ENCODE results near the gene TAS2R50. TPM values are rescaled to one million over a fixed set of nuclear protein-coding genes. Genes with fewer than 3 reads are reported as not detected.

TAS2R50 gene
- polyA plus RNA-seq, 12 donors, result 0.19 TPM; not detected in 11

DNA sequence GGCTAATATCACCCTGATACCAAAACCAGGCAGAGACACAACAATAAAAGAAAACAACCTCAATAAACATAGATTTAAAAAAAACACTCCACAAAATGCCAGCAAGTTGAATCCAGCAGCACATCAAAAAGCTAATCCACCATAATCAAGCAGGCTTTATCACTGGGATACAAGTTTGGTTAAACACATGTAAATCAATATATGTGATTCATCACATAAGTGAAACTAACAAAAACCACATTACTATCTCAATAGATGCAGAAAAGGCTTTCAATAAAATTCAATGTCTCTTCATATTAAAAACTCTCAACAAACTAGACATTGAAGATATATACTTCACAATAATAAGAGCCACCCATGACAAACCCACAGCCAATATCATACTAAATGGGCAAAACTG lies 30.6 kb downstream of the TAS2R50 start:
- DNase-seq, result no peak

DNA sequence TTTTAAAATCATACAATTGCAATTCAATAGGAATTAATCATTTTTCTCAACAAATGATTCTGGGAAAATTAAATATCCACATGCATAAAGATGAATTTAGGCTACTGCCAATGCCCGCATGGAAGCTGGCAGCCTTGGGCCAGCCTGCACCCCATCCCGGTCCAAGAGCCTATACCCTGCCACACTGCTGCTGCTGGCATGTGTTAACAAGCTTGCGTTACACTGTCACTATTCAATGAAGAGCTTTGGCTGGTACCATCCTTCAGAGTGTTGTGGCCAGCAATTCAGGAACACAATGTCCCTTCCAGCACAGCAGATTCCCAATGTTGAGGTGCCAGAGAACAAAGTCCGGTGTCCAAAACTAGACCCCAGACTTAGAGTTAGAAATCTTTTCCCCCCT lies 34.1 kb downstream of the TAS2R50 start:
- DNase-seq, result no peak

DNA sequence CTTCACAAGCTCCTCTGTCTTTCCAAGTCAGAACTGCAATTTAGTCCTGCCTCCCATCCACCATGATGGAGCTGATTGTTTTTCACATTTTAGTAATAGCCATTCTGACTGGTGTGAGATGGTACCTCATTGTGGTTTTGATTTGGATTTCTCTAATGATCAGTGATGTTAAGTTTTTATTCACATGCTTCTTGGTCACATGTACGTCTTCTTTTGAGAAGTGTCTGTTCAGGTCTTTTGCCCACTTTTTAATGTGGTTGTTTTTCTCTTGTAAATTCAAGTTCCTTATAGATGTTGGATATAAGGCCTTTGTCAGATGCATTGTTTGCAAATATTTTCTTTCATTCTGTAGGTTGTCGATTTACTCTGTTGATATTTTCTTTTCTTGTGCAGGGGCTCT lies 43.5 kb downstream of the TAS2R50 start:
- no peak for DNase-seq

DNA sequence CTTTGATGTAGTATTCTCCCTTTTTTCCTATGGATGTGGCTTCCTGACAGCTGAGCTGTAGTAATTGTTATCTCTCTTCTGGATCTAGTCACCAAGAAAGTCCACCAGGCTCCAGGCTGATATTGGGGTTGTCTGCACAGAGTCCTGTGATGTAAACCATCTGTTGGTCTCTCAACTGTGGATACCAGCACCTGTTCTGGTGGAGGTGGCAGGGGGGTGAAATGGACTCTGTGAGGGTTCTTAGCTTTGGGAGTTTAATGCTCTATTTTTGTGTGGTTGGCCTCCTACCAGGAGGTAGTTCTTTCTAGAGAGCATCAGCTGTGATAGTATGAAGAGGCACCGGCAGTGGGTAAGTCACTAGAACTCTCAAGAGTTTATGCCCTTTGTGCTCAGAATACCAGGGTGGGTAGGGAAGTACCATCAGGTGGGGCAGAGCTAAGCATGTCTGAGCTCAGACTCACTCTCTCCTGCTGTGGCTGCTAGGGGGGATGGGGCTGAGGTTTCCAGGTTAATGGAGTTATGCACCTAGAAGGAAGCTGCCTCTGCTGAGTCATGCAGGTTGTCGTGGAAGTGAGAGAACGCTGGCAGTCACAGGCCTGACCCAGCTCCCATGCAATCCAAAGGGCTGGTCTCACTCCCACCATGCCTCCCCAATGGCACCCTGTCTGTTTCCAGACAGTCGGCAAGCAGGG lies 44.6 kb downstream of the TAS2R50 start:
- DNase-seq, result no peak

DNA sequence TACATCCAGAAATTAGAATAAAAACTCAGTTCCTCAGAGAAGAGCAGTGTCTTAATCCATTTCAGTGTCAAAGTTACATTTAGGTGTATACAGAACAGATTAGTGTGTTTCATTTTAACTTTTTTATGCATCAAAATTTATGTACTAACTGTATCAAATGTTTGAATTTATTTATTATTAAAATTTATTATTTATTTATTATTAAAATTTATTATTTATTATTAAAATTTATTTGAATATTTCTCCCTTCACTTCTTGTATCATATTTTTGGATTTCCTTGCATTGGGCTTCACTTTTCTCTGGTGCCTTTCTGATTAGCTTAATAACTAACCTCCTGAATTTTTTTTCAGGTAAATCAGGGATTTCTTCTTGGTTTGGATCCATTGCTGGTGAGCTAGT lies 45.3 kb downstream of the TAS2R50 start:
- DNase-seq, result no peak

DNA sequence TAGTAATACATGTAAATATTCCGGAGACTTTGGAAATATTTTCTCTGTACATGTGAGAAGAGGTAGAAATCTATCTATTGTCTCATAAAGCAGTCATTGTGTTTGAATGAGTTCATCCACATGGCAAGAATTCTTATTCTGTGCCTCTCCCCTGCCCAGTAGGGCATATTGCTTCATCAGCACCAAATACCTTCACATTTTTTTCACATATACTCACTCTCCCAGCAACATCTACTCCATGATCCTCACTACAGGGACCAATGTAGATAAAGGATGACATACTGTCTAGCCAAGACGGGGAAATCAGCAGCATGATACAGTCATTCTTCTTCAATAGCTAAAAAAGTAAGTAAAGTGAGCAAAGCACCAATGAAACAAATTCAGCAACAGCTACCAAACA lies 46.3 kb downstream of the TAS2R50 start:
- no peak for DNase-seq

DNA sequence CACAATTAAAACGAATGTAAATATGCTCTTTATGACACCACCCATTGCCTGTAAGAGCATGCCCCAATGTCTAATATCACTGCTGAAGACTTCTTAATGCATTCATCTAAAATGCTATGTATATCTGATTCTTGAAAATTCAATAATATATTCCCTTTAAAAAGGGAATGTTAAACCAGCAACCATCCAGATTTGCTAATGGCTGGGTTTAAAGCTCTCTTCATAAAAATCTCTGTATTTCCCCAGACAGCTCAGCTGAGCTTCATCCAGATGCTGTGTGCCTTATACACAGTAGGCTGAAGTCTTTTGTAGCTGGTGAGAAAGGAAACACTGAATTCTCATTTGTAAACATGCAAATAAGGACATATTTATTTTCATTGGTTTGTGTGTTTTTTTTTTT lies 47.5 kb downstream of the TAS2R50 start, which contains the start of gene TAS2R14:
Gene TAS2R14, minus strand, starts transcription at position 101 of the 400 bp plus-strand sequence. Its CDS starts 56 bp downstream, at position 45.
- no peak for DNase-seq

DNA sequence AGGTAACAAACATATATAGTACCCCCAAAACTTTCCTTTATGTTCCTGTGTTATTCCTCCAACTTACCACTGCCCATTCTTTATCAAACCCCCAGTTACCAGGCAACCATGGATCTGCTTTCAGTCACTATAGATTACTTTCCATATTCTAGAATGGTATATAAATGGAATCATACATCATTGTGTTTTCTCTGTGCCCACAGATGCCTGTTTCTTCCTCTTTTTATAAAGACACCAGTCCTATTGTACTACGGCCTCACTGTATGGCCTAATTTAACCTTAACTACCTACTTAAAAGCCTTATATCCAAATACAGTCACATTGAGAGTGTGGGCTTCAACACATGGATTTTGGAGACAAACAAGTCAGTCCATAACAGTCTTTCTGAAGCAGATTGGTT lies 50.2 kb downstream of the TAS2R50 start:
- no peak for DNase-seq

Other genes starting within 250 kb of the TAS2R50 start
- not detected for gene TAS2R7, start 184.3 kb downstream of the TAS2R50 start, polyA plus RNA-seq (ENCODE audit: insufficient read length in 12 of 12)
- gene TAS2R8, start 179.6 kb downstream of the TAS2R50 start, polyA plus RNA-seq (ENCODE audit: insufficient read length in 12 of 12), result not detected
- gene TAS2R9, start 176.7 kb downstream of the TAS2R50 start, polyA plus RNA-seq (ENCODE audit: insufficient read length in 12 of 12), result not detected
- 1 to 10 TPM in 6 of 12 donors, under 1 TPM in 4, not detected in 2; 0.26 to 2.0 (median 1.1) TPM for gene TAS2R10, start 160.6 kb downstream of the TAS2R50 start, polyA plus RNA-seq (ENCODE audit: insufficient read length in 12 of 12)
- 1 to 10 TPM in 10 of 12 donors, not detected in 2; 2.3 to 9.4 (median 4.3) TPM for gene PRR4, start 137.4 kb downstream of the TAS2R50 start, polyA plus RNA-seq (ENCODE audit: insufficient read length in 12 of 12)
- 10 to 100 TPM in 3 of 12 donors, 1 to 10 TPM in 7, not detected in 2; 4.9 to 16.0 (median 8.6) TPM for gene PRH1, start 102.7 kb downstream of the TAS2R50 start, polyA plus RNA-seq (ENCODE audit: insufficient read length in 12 of 12)
- under 1 TPM in 3 of 12 donors, not detected in 9; 0.11 to 0.22 (median 0.21) TPM for gene TAS2R13, start 77.3 kb downstream of the TAS2R50 start, polyA plus RNA-seq (ENCODE audit: insufficient read length in 12 of 12)
- under 1 TPM in 3 of 12 donors, not detected in 9; 0.26 to 0.45 (median 0.37) TPM for gene PRH2, start 57.7 kb downstream of the TAS2R50 start, polyA plus RNA-seq (ENCODE audit: insufficient read length in 12 of 12)
- 1 to 10 TPM in 10 of 12 donors, not detected in 2; 1.8 to 6.2 (median 3.3) TPM for gene TAS2R14, start 47.6 kb downstream of the TAS2R50 start, polyA plus RNA-seq (ENCODE audit: insufficient read length in 12 of 12)
- 1 to 10 TPM in 6 of 12 donors, under 1 TPM in 4, not detected in 2; 0.54 to 3.7 (median 1.6) TPM for gene TAS2R20, start 11.4 kb upstream of the TAS2R50 start, polyA plus RNA-seq (ENCODE audit: insufficient read length in 12 of 12)
- gene TAS2R19, start 35.7 kb upstream of the TAS2R50 start, polyA plus RNA-seq (ENCODE audit: insufficient read length in 12 of 12), result 1 to 10 TPM in 8 of 12 donors, under 1 TPM in 2, not detected in 2; 0.50 to 3.4 (median 1.3) TPM
- gene TAS2R31, start 44.5 kb upstream of the TAS2R50 start, polyA plus RNA-seq (ENCODE audit: insufficient read length in 12 of 12), result 1 to 10 TPM in 5 of 12 donors, under 1 TPM in 5, not detected in 2; 0.63 to 2.3 (median 1.0) TPM
- gene TAS2R46, start 75.4 kb upstream of the TAS2R50 start, polyA plus RNA-seq (ENCODE audit: insufficient read length in 12 of 12), result under 1 TPM in 2 of 12 donors, not detected in 10; 0.24 to 0.28 TPM
- under 1 TPM in 7 of 12 donors, not detected in 5; 0.18 to 0.39 (median 0.21) TPM for gene TAS2R43, start 105.4 kb upstream of the TAS2R50 start, polyA plus RNA-seq (ENCODE audit: insufficient read length in 12 of 12)
- gene TAS2R30, start 147.7 kb upstream of the TAS2R50 start, polyA plus RNA-seq (ENCODE audit: insufficient read length in 12 of 12), result under 1 TPM in 5 of 12 donors, not detected in 7; 0.10 to 0.33 (median 0.23) TPM
- gene SMIM10L1, start 184.3 kb upstream of the TAS2R50 start, polyA plus RNA-seq (ENCODE audit: insufficient read length in 12 of 12), result 10 to 100 TPM in 10 of 12 donors, 1 to 10 TPM in 1, not detected in 1; 8.5 to 17.3 (median 13.2) TPM
- not detected for gene TAS2R42, start 200.0 kb upstream of the TAS2R50 start, polyA plus RNA-seq (ENCODE audit: insufficient read length in 12 of 12)